GM21423 (cell line): ENCODE results near the gene NEK1.

Experiments used
- ATAC-seq: cut with Tn5 transposase; IDR thresholded peaks from one replicate; pipeline ENCODE4 v1.9.1; 2021; ENCODE audit warnings: mild to moderate bottlenecking, moderate library complexity; ENCODE audit not compliant: unreplicated experiment

The NEK1 gene

GRCh38 chr4:169383724-169384123, 228.7 kb downstream of the NEK1 start:
- no peak for ATAC-seq

GRCh38 chr4:169379688-169380087, 232.7 kb downstream of the NEK1 start:
- no peak for ATAC-seq

- ATAC-seq, result no peak
These were observed 235.0 kb downstream of the NEK1 start for GRCh38 chr4:169377367-169377766.

- ATAC-seq, result no peak
These were observed 236.0 kb downstream of the NEK1 start for GRCh38 chr4:169376421-169376820.

- no peak for ATAC-seq
These were observed 239.6 kb downstream of the NEK1 start for GRCh38 chr4:169372791-169373190.

GRCh38 chr4:169369634-169370033, 242.7 kb downstream of the NEK1 start:
- no peak for ATAC-seq

GRCh38 chr4:169367826-169368225, 244.6 kb downstream of the NEK1 start:
- ATAC-seq, result no peak

GRCh38 chr4:169366821-169367220, 245.6 kb downstream of the NEK1 start:
- no peak for ATAC-seq

GRCh38 chr4:169362607-169363006, 249.8 kb downstream of the NEK1 start:
- no peak for ATAC-seq

GRCh38 chr4:169361756-169362155, 250.6 kb downstream of the NEK1 start:
- ATAC-seq, result no peak

GRCh38 chr4:169359961-169360360, 252.4 kb downstream of the NEK1 start:
- ATAC-seq, result no peak

GRCh38 chr4:169352360-169352759, 260.0 kb downstream of the NEK1 start:
- no peak for ATAC-seq

GRCh38 chr4:169351872-169352271, 260.5 kb downstream of the NEK1 start:
- ATAC-seq, result no peak

- no peak for ATAC-seq
These were observed 263.8 kb downstream of the NEK1 start for GRCh38 chr4:169348541-169348940.

GRCh38 chr4:169346840-169347239, 265.5 kb downstream of the NEK1 start:
- no peak for ATAC-seq

GRCh38 chr4:169345316-169345721, 267.1 kb downstream of the NEK1 start:
- ATAC-seq, result no peak
